GM12878 (cell line): Measurements from ENCODE around the gene UXT. TPM values are rescaled to one million over a fixed set of nuclear protein-coding genes. Genes with fewer than 3 reads are reported as not detected.
"Not testable (repeated sequence)": the region's sequence is repeated elsewhere in the genome, so short reads cannot be mapped to it uniquely, and the experiment has no call there.

Experiments
- ATAC-seq: fragments of 200-7000 bp; cut with Tn5 transposase; 3 replicates; pipeline ENCODE4 v1.9.1; 2020; ENCODE audit warnings: mild to moderate bottlenecking, moderate library complexity
- BruUV-seq: library from RNA; stranded (reverse); fragments of 400-500 nt; replicated peaks from 2 replicates; lab custom pipeline; 2021; lab: Mats Ljungman, UMichigan
- CTCF ChIA-PET: fragments of 300-600 bp; sonication (Branson Sonifier 250); formaldehyde crosslinking; extraction: SDS; loops from one replicate; lab custom pipeline; 2021; ENCODE audit warnings: inconsistent platforms; lab: Yijun Ruan, JAX
- POLR2A ChIA-PET: fragments of 350-600 bp; formaldehyde crosslinking; extraction: SDS; loops from one replicate; lab custom pipeline; 2021; ENCODE audit warnings: inconsistent platforms; lab: Charles Lee
- RAD21 ChIA-PET: fragments of 300-600 bp; sonication (Branson Sonifier 250); formaldehyde crosslinking; loops from one replicate; lab custom pipeline; 2023; ENCODE audit warnings: antibody characterized with exemption; ENCODE audit not compliant: unreplicated experiment; lab: Charles Lee
- SMC1A ChIA-PET: fragments of 300-600 bp; sonication (Branson Sonifier 250); formaldehyde crosslinking; loops from one replicate; lab custom pipeline; 2023; ENCODE audit not compliant: unreplicated experiment, uncharacterized antibody; lab: Charles Lee
- DNase-seq: peaks from one replicate; pipeline ENCODE4 v3.0.0-alpha.2; 2011; ENCODE audit warnings: low read depth, low spot score
- FAIRE-seq: peaks from 3 replicates; lab custom pipeline; 2011; peaks lifted over from hg19 to GRCh38; lab: Jason Lieb, UNC
- H2AFZ ChIP-seq: 2 replicates; pipeline ENCODE4 v1.6.0; 2011; ENCODE audit warnings: low read depth, low read length, control low read depth; ENCODE audit not compliant: control insufficient read depth
- H3K27ac ChIP-seq: 2 replicates; pipeline ENCODE4 v1.5.1; 2011; ENCODE audit warnings: control low read depth; ENCODE audit not compliant: control insufficient read depth, insufficient read depth
- H3K27me3 ChIP-seq, 2 experiments: replicated peaks in 1 of 2; 2 replicates each; pipeline versions ENCODE4 v1.6.0 to v1.6.1; 2011; ENCODE audit warnings: low read length in 1 of 2; ENCODE audit not compliant: control insufficient read depth in 2 of 2, insufficient read depth in 2 of 2
- H3K36me3 ChIP-seq, 2 experiments: 2 replicates each; pipeline ENCODE4 v1.5.1; 2011; ENCODE audit warnings: low read length in 1 of 2; ENCODE audit not compliant: control insufficient read depth in 2 of 2, insufficient read depth in 2 of 2
- H3K4me1 ChIP-seq: 2 replicates; pipeline ENCODE4 v1.6.1; 2011; ENCODE audit warnings: mild to moderate bottlenecking, low read length, moderate library complexity, mixed read lengths; ENCODE audit not compliant: control insufficient read depth, insufficient read depth
- H3K4me2 ChIP-seq: 2 replicates; pipeline ENCODE4 v1.6.0; 2011; ENCODE audit warnings: control low read depth; ENCODE audit not compliant: control insufficient read depth, insufficient read depth
- H3K4me3 ChIP-seq: fragments of 200-600 bp; sonication (generic); 2 replicates; pipeline ENCODE4 v1.5.1; 2016
- H3K79me2 ChIP-seq: 2 replicates; pipeline ENCODE4 v1.6.0; 2011; ENCODE audit warnings: low read length; ENCODE audit not compliant: control insufficient read depth, insufficient read depth
- H3K9ac ChIP-seq: 2 replicates; pipeline ENCODE4 v1.8.0; 2011; ENCODE audit warnings: low read length, control low read depth, mixed read lengths; ENCODE audit not compliant: control insufficient read depth, insufficient read depth
- H3K9me3 ChIP-seq: replicated peaks from 3 replicates; pipeline ENCODE4 v1.5.1; 2011; ENCODE audit warnings: mild to moderate bottlenecking, low read length; ENCODE audit not compliant: control insufficient read depth, insufficient read depth
- H4K20me1 ChIP-seq: 2 replicates; pipeline ENCODE4 v1.6.0; 2011; ENCODE audit not compliant: control insufficient read depth, insufficient read depth
- CHD4 ChIP-seq: fragments of 200-600 bp; sonication (generic); IDR thresholded peaks from 2 replicates; pipeline ENCODE4 v1.6.1; 2016; ENCODE audit warnings: mild to moderate bottlenecking
- TARDBP ChIP-seq: IDR thresholded peaks from 2 replicates; pipeline ENCODE4 v1.6.1; 2016; ENCODE audit warnings: borderline replicate concordance
- ZBTB4 ChIP-seq: fragments of 450-650 bp; formaldehyde crosslinking; IDR thresholded peaks from 2 replicates; pipeline ENCODE4 v1.4.0; 2022; ENCODE audit warnings: mild to moderate bottlenecking, moderate library complexity
- WGBS: methylation state at CpG from one replicate; pipeline ENCODE4 v1.1.6; 2016; ENCODE audit warnings: low lambda C conversion rate; ENCODE audit not compliant: insufficient replicate concordance, insufficient coverage; ENCODE audit errors: missing lambda C conversion rate; 5-methylcytosine and 5-hydroxymethylcytosine counted together
- in situ Hi-C: fragments of 300-500 bp; cut with MboI; formaldehyde crosslinking; loops from 9 replicates; pipeline ENCODE4 v1.14.3; 2018; ENCODE audit warnings: mixed read lengths
- intact Hi-C: fragments of 100-400 bp; cut with micrococcal nuclease; formaldehyde crosslinking; loops from one replicate; pipeline ENCODE4 v1.14.2; 2022; ENCODE audit not compliant: unreplicated experiment
- polyA plus RNA-seq, 11 experiments: library from polyadenylated mRNA; depleted of rRNA in 4 of 11; unstranded in 6 of 11; stranded (reverse) in 5 of 11; fragments of >200 nt; fragmentation: Nextera tagmentation in 4 of 11; fragmentation: Illumina TruSeq in 1 of 11; extraction: Ambion mirVana in 4 of 11; extraction: Trizol in 1 of 11; gene quantifications; 1 replicate in 1 of 11; 2 replicates in 10 of 11; pipeline versions ENCODE4 v1.2.1 to v1.2.3, GENCODE V29; 2011 to 2016; ENCODE audit warnings: inconsistent platforms in 2 of 11, missing spikeins in 2 of 11, low read depth in 1 of 11
- total RNA-seq, 4 experiments: library from RNA; depleted of rRNA in 3 of 4; stranded (reverse); fragments of >200 nt in 3 of 4; fragmentation: Illumina TruSeq in 1 of 4; extraction: Trizol in 1 of 4; gene quantifications; 2 replicates each; pipeline versions ENCODE4 v1.2.1 to v1.2.3, GENCODE V29; 2013 to 2021

UXT gene
- total and polyA plus RNA-seq, 10 of the 15 experiments (the other 5 are each of a cell fraction or from before 2014, with no cell fraction given), result 105 to 245 (median 206) TPM

- SMC1A ChIA-PET, ATAC-seq, DNase-seq, CTCF ChIA-PET, H3K79me2 ChIP-seq, in situ Hi-C loops, H3K9me3 ChIP-seq, RAD21 ChIA-PET, H3K4me2 ChIP-seq, FAIRE-seq, BruUV-seq, H3K27ac ChIP-seq, intact Hi-C loops, POLR2A ChIA-PET, H3K27me3 ChIP-seq, H3K36me3 ChIP-seq, H3K4me1 ChIP-seq, H3K4me3 ChIP-seq, H4K20me1 ChIP-seq, H2AFZ ChIP-seq, H3K9ac ChIP-seq: not testable (repeated sequence)
- WGBS, result 44% methylated on average over 7 of the region's 7 CpGs
Measured at GRCh38 chrX:47675959-47676859, 17.2 kb upstream of the UXT start.

- ChIA-PET CTCF (no interaction called here), RAD21 (no interaction called here), SMC1A (no interaction called here), POLR2A (no interaction called here)
- no peak for DNase-seq
- H3K4me2 ChIP-seq, result no peak overlapping the region
- H3K36me3 ChIP-seq, result no peaks in the 10 kb centered on the region
- no peak overlapping the region for H3K9ac ChIP-seq
- WGBS, result 55% methylated on average over 5 of the region's 5 CpGs
- no peak overlapping the region for H3K27ac ChIP-seq
- no peak for FAIRE-seq
- no peaks in the 10 kb centered on the region for H3K27me3 ChIP-seq
- TF ChIP-seq CHD4 (no peak), TARDBP (no peak), ZBTB4 (CRISPR knock-in tag) (no peak)
- in situ Hi-C loops (no loop called here), intact Hi-C loops (no loop called here)
- H3K79me2 ChIP-seq, result no peaks in the 10 kb centered on the region
- H3K4me3 ChIP-seq, result no peak overlapping the region
- no peaks in the 10 kb centered on the region for H3K4me1 ChIP-seq
- no peak for ATAC-seq
- no peaks in the 10 kb centered on the region; the same call in 2 of the 3 replicates for H3K9me3 ChIP-seq
- H4K20me1 ChIP-seq, result no peaks in the 10 kb centered on the region
- H2AFZ ChIP-seq, result no peak overlapping the region
- no TSS peak for BruUV-seq
Measured at GRCh38 chrX:47674776-47675175, 15.8 kb upstream of the UXT start.

GRCh38 chrX:47665797-47666196, 6.8 kb upstream of the UXT start:
- H3K36me3 ChIP-seq, FAIRE-seq, H3K9me3 ChIP-seq, H2AFZ ChIP-seq, H3K4me2 ChIP-seq, BruUV-seq, H3K27me3 ChIP-seq, H3K4me1 ChIP-seq, H3K4me3 ChIP-seq, SMC1A ChIA-PET, CTCF ChIA-PET, ATAC-seq, POLR2A ChIA-PET, H3K9ac ChIP-seq, H4K20me1 ChIP-seq, RAD21 ChIA-PET, intact Hi-C loops, H3K27ac ChIP-seq, in situ Hi-C loops, H3K79me2 ChIP-seq, DNase-seq: not testable (repeated sequence)
- WGBS, result 16% methylated on average over 4 of the region's 4 CpGs
